HG02973 (cell line): ENCODE results near the gene IMMT.

Experiments
- ATAC-seq: cut with Tn5 transposase; IDR thresholded peaks from one replicate; pipeline ENCODE4 v1.9.1; 2021; ENCODE audit warnings: moderate library complexity; ENCODE audit not compliant: unreplicated experiment

The IMMT gene

DNA sequence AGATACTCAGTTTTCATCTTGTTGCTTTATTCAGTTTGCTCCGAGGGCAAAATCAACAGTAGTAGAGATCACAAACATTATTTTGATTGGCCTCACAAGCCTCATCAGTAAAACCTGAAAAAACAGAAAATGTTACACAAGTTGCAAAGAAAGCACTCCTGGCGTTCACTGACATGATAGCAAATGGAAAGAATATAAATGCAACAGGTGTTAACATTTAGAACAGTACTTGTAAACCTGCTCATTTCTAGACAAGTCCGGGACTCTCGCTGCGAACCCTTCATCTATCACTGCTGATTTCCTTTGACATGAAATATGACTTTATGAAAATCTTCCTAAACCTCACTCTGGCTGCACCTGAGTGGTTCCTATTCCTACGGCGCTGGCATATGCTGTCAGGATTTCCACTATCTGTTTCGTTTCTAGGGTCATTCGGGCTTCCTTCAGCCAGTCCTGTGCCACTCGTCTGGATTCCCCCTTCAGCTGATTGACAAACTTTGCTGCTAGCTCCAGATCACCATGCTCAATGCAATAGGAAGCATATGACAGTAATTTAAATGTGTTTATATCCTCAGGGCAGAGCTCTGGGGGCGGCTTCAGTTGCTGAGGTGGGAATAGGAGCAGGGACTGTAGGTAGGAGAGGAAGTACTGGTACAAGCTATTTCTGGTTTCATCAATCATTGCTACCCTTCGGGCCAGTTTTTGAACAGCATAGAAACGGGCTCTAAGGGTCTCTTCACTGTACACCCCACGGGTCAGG, 51.2 kb downstream of the IMMT start:
- ATAC-seq, result no peak

DNA sequence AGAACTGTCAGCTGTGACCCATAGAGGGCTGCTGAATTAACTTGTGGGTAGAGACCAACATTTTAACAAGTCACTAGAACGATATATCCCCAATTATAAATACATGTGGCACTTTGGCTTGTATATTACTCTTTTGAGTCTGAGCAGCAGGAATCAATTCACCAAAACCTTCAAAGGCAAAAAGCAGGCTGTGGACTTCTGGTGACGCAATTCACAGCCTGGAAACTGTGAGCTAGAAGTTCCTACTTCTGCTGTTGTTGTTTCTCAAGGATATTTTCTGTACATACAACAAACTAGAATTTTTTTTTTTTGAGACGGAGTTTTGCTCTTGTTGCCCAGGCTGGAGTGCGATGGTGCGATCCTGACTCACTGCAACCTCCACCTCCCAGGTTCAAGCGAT, 52.0 kb downstream of the IMMT start:
- no peak for ATAC-seq

GRCh38 chr2:86142436-86143257, 52.6 kb downstream of the IMMT start:
- ATAC-seq, result no peak

DNA sequence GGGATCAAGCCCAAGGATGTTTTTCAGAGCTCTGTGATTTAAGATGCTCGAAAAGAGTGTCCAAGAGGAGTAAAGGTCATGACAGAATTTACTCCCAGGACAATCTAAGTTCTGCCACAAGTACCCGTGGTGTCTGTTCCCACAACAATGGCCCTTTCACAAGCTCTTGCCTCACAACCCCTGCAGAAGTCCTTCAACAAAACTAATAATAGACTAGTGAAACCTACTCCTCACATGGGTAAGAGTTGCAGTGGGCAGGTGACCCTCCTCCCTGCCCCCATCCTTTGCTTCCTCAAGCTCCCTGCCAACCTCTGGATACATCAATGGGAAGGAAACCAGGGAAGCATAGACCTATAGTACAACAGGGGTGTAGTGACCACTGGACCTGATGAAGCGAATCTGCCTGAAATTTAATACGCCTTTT, 54.3 kb downstream of the IMMT start:
- ATAC-seq, result no peak

- ATAC-seq, result no peak
These were observed 55.3 kb downstream of the IMMT start for GRCh38 chr2:86139981-86140380.

DNA sequence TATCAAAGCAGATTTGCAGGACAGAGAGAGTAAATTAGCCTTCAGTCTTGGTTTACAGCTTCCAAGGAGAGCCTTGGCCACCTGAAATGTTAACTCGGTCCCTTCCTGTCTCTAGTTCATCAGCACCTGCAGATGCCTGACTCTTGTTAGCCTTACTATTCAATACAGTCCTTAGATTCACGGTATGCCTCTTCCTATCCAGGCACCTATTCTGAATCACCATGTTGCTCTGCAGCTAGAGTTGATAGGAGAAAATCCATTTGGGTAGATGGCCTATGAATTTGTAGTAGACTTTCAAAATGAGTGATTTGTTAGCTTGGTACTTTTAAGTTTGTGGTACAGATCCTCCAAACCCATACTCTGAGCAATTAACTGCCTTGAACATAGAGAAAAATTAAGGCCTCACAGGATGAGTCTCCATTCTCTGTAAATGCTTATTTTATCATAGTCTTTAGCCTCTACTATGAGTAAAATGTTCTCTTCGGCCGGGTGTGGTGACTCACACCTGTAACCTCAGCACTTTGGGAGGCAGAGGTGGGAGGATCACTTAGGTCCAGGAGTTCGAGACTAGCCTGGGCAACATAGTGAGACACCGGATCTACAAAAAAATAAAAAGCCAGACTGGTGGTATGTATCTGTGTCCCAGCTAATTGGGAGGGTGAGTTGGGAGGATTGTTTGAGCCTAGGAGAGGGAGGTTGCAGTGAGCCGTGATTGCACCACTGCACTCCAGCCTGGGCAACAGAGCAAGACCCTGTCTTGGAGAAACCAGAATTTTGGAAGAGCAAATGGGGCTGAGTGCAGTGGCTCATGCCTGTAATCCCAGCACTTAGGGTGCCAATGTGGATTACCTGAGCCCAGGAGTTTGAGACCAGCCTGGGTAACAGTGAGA, 56.3 kb downstream of the IMMT start:
- no peak for ATAC-seq

GRCh38 chr2:86136141-86136540, 59.1 kb downstream of the IMMT start:
- ATAC-seq, result no peak

- ATAC-seq, result no peak
These were observed 59.6 kb downstream of the IMMT start for GRCh38 chr2:86135653-86136052.

DNA sequence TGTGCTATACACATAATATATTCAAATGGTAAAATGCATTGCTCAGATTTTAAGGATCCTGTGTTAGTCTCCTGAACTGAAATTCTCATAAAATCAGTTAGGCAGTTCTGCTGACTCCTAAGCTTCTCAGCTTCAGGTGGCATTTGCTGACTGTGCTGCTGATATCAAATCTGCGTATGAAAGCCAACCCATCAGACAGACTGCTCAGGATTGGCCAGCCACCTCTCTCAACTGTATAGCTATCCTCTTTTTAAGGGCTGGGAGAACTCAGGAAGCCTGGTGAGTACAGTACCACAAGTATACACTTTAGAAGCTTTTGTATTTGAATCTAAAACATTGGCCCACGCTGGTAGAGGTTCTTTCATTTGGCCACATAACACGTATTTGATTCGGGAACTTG, 60.6 kb downstream of the IMMT start:
- ATAC-seq, result no peak

DNA sequence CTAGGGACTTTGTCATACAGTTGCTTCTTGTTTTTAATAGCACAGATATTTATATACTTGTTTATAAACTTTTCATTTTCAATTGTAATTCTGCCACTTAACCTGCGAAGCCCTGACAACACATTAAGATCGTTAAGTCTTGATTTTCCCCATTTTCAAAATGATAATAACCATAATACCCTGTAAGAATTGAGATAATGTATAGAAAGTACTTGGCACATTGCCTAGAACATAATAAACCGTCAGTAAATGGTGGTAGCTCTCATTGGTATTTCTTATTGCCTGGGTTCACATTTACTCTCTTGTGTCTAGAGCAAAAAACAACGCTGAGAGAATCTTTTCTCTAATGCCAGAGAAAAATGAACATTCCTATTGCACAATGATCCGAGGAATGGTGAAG, 70.6 kb downstream of the IMMT start:
- ATAC-seq, result no peak

DNA sequence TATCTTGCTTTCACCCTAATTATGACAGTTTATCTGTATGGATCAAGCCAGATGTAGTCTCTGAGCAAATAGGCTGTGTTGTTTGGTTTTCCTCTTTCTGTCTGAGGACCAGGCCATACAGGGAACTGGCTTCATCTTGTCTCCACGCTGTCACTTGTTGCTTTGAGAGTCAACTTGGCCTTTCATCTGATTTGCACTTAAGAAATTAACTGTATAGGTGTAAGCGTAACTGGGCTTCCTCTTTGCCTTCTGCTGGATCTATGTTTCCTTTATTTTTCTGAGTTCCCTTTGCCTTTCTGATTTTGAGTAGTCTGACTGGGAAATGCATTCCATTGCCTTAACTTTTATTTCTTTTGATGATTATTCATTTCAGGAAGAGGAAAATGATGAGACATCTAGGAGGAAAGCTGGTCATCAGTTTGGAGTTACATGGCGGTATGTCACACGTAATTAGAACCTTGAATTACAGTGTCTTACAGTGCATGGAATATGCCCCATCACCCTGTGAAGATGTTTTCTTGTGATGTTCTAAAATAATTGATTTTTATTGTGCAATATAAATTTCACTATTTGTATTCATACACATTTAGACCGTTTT, 71.8 kb downstream of the IMMT start:
- ATAC-seq, result no peak

DNA sequence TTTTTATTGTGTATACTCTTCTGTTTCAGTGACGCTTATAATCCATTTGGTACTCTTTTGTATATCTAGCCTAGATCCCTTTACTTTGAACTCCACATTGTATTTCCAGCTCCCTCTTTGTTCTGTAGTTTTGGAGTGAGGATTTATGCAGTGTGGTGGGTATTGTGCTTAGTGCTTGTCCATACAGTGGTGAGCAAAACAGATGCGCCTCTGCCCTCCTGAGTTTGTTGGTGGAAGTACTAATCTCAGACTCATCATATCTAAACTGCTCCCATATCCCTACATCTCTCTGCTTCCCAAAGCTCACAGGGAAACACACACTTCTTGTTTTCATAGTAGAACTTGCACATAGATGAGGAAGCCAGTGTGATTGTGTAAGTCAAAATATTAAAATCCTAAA, 77.1 kb downstream of the IMMT start:
- no peak for ATAC-seq

- ATAC-seq, result no peak
These were observed 88.2 kb downstream of the IMMT start for GRCh38 chr2:86107031-86107430.

GRCh38 chr2:86105969-86106945, 89.0 kb downstream of the IMMT start, which contains the start of gene PTCD3:
TSS of gene PTCD3 (plus strand) at chr2:86106235. CDS start at chr2:86106248, 13 bp downstream.
- peak; percentile 86 for ATAC-seq

DNA sequence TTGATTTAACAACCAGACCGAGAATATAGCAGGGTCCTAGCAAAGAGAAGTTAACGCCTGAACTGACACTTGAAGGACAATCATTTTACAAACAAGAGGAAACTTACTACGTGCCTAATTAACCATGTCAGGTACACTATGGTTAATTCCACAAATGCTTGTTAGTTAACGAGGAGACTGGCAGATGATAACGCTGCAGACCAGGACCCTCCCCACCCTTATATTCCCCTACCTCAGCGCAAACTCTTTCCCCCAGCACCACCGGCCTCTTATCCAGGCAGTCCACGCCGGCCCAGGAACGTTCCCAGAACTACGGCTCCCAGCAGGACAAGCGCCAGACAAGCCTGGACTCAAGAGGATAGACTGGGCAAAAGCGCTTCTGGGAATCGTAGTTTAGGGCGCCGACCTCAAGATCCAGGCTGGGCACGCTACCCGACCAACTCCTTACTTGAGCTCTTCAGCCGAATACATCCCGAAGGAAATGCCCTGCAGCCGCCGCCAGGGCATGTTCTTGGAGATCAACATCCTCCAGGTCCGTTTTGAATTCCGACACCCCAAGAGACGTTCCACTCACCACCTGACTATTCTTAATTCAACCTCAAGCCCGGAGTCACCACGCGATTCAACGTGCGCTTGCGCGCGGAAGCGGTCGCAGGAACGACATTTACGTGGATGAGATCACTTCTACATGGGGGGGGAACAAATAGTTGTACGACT, 89.9 kb downstream of the IMMT start, which contains the start of gene POLR1A:
TSS of gene POLR1A (minus strand) at position 635 of the 717 bp plus-strand sequence. CDS start at position 525, 110 bp downstream.
- peak; percentile 50 for ATAC-seq

DNA sequence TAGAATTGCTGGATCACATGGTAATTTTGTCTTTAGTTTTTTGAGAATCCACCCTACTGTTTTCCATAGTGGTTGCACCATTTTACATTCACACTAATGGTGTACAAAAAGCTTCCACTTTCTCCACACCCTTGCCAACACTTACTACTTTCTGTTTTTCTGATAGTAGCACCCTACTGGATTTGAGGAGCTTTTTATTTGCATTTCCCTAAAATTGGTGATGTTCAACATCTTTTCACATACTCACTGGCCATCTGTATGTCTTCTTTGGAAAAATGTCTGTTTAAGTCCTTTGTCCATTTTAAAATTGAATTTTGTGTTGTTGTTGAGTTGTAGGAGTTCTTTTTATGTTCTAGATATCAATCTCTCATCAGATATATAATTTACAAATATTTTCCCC, 93.1 kb downstream of the IMMT start:
- ATAC-seq, result no peak

- no peak for ATAC-seq
These were observed 97.3 kb downstream of the IMMT start for GRCh38 chr2:86097913-86098312.

GRCh38 chr2:86097114-86097896, 98.0 kb downstream of the IMMT start:
- ATAC-seq, result no peak
